HL-60 (cell line): ENCODE results near the gene RBBP8.
"Not testable (repeated sequence)": the region's sequence is repeated elsewhere in the genome, so short reads cannot be mapped to it uniquely, and the experiment has no call there.

Experiments
- DNase-seq, 2 experiments: peaks; one replicate each; pipeline ENCODE4 v3.0.0-alpha.2; 2010 to 2020; ENCODE audit warnings: low read depth in 1 of 2, low spot score in 1 of 2
- H3K27ac ChIP-seq: fragments of 250-450 bp; sonication (Bioruptor Pico); replicated peaks from 2 replicates; pipeline ENCODE4 v1.5.1; 2020; ENCODE audit warnings: mild to moderate bottlenecking, moderate library complexity
- H3K27me3 ChIP-seq: fragments of 250-450 bp; sonication (Bioruptor Pico); 2 replicates; pipeline ENCODE4 v1.5.1; 2021; ENCODE audit warnings: mild to moderate bottlenecking, moderate library complexity; ENCODE audit not compliant: insufficient read depth, poor library complexity, severe bottlenecking
- H3K4me3 ChIP-seq: replicated peaks from 2 replicates; pipeline ENCODE4 v1.5.1; 2011; ENCODE audit warnings: mild to moderate bottlenecking, control low read depth, low read length; ENCODE audit not compliant: insufficient read depth
- GABPA ChIP-seq: IDR thresholded peaks from 2 replicates; pipeline ENCODE4 v1.6.1; 2012; ENCODE audit warnings: low read depth
- POLR2AphosphoS5 ChIP-seq: IDR thresholded peaks from 2 replicates; pipeline ENCODE4 v1.6.1; 2012; ENCODE audit warnings: low read depth
- SPI1 ChIP-seq: IDR thresholded peaks from 2 replicates; pipeline ENCODE4 v1.6.1; 2012; ENCODE audit warnings: low read depth, mild to moderate bottlenecking, borderline replicate concordance
- TF ChIP-seq, protein P1 (sequence below): IDR thresholded peaks from 2 replicates; pipeline ENCODE4 v1.6.1; 2012; ENCODE audit warnings: low read depth; ENCODE audit not compliant: insufficient replicate concordance
- TF ChIP-seq, protein P2 (sequence below): IDR thresholded peaks from one replicate; pipeline ENCODE4 v1.5.1; 2011; ENCODE audit warnings: low read length, control low read depth, inconsistent platforms; ENCODE audit not compliant: insufficient read depth

RBBP8 gene

DNA sequence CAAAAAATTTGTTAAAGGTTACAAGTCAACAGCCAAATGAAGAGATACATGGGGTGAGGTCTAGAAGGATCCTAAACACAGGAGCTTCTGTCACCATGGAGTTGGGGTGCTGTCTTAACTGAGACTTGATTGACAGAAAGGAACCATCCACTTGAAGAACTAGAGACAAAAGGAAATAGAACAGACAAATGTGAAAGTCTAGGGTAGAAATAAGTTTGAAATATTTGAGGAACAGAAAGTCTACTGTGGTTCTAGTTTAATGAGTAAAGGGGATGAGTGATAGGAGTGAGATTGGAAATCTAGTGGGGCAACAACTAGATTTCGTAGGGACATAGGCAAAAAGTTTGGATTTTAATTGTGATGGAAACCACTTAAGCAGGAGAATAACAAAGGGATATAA is 18.7 kb downstream of the RBBP8 start:
- H3K27me3 ChIP-seq: no peaks in the 10 kb centered on the region
- TF ChIP-seq, protein P1, sequence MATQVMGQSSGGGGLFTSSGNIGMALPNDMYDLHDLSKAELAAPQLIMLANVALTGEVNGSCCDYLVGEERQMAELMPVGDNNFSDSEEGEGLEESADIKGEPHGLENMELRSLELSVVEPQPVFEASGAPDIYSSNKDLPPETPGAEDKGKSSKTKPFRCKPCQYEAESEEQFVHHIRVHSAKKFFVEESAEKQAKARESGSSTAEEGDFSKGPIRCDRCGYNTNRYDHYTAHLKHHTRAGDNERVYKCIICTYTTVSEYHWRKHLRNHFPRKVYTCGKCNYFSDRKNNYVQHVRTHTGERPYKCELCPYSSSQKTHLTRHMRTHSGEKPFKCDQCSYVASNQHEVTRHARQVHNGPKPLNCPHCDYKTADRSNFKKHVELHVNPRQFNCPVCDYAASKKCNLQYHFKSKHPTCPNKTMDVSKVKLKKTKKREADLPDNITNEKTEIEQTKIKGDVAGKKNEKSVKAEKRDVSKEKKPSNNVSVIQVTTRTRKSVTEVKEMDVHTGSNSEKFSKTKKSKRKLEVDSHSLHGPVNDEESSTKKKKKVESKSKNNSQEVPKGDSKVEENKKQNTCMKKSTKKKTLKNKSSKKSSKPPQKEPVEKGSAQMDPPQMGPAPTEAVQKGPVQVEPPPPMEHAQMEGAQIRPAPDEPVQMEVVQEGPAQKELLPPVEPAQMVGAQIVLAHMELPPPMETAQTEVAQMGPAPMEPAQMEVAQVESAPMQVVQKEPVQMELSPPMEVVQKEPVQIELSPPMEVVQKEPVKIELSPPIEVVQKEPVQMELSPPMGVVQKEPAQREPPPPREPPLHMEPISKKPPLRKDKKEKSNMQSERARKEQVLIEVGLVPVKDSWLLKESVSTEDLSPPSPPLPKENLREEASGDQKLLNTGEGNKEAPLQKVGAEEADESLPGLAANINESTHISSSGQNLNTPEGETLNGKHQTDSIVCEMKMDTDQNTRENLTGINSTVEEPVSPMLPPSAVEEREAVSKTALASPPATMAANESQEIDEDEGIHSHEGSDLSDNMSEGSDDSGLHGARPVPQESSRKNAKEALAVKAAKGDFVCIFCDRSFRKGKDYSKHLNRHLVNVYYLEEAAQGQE: no peak
- TF ChIP-seq, protein P2, sequence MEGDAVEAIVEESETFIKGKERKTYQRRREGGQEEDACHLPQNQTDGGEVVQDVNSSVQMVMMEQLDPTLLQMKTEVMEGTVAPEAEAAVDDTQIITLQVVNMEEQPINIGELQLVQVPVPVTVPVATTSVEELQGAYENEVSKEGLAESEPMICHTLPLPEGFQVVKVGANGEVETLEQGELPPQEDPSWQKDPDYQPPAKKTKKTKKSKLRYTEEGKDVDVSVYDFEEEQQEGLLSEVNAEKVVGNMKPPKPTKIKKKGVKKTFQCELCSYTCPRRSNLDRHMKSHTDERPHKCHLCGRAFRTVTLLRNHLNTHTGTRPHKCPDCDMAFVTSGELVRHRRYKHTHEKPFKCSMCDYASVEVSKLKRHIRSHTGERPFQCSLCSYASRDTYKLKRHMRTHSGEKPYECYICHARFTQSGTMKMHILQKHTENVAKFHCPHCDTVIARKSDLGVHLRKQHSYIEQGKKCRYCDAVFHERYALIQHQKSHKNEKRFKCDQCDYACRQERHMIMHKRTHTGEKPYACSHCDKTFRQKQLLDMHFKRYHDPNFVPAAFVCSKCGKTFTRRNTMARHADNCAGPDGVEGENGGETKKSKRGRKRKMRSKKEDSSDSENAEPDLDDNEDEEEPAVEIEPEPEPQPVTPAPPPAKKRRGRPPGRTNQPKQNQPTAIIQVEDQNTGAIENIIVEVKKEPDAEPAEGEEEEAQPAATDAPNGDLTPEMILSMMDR: no peak
- no peak overlapping the region for H3K27ac ChIP-seq
- no peak for DNase-seq
- H3K4me3 ChIP-seq: no peak overlapping the region

DNA sequence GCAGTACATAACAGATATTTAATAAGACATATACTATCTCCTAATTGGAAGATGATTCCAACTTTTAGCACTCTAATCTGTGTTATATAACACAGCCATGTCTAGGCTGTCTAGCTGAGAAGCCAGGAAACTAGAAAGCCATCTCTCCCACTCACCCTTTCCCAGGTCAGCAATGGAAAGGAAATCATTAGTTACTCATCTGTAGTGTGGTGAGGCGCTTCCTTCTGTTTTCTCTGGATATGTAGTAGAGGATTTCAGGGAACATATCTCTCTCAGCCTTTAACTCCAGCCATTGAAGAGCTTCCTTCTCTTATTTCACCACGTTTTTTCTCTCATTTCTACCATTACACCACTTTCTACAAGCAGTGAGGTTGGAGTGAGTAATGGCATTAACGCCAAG is 19.4 kb downstream of the RBBP8 start:
- no peak for DNase-seq
- peak overlapping the region; percentile 13; the same call in 1 of the 2 replicates for H3K27ac ChIP-seq
- TF ChIP-seq SPI1: no peak
- TF ChIP-seq POLR2AphosphoS5: no peak
- H3K4me3 ChIP-seq: no peak overlapping the region
- H3K27me3 ChIP-seq: no peaks in the 10 kb centered on the region

DNA sequence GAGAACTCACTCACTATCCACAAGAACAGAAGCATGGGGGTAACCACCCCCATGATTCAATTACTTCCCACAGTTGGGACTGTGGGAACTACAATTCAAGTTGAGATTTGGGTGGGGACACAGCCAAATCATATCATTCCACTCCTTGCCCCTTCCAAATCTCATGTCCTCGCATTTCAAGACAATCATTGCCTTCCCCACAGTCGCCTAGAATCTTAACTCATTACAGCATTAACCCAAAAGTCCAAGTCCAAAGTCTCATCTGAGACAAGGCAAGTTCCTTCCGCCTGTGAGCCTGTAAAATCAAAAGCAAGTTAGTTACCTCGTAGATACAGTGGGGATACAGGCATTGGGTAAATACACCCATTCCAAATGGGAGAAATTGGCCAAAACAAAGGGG is 20.9 kb downstream of the RBBP8 start:
- not testable (repeated sequence) for DNase-seq, H3K4me3 ChIP-seq, H3K27me3 ChIP-seq, H3K27ac ChIP-seq

DNA sequence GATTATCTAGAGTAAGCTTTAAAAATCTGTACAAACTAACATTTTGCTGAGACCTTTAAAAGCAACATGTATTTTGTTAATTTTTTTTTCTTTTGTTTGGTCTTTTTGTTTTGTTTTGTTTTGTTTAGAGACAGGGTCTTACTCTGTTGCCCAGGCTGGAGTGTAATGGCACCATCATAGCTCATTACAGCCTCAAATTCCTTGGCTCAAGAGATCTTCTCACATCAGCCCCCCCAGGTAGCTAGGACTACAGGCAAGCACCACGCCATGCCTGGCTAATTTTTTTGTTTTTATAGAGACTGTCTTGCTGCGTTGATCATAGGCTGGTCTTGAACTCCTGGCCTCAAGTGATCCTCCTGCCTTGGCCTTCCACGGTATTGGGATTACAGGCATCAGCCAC is 23.1 kb downstream of the RBBP8 start:
- no peak for DNase-seq
- no peaks in the 10 kb centered on the region for H3K27me3 ChIP-seq
- H3K27ac ChIP-seq: no peak overlapping the region
- H3K4me3 ChIP-seq: no peak overlapping the region
- no peak for TF ChIP-seq SPI1
- TF ChIP-seq, protein P1: no peak
- no peak for TF ChIP-seq POLR2AphosphoS5
- TF ChIP-seq, protein P2: no peak
- no peak for TF ChIP-seq GABPA

DNA sequence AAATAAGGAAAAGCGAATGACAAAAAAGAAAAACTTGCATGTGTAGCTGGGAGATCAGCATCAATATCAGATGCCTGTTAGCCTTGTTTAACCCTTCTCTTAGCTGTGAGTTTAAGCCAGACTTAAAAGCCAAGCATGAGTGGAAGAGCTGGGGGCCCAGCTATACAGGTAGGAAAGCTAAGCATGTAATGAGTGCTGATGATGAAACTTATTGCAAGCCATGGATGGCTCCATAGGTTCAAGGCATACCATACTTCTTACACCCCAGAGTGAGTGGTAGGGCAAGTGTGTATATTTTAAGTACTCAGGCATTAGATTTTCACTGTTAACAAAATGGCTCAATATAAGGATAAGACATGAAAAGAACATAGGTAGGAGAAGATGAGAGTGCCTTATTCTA is 28.0 kb downstream of the RBBP8 start:
- TF ChIP-seq SPI1 (no peak), POLR2AphosphoS5 (no peak), GABPA (no peak)
- TF ChIP-seq, protein P1: no peak
- TF ChIP-seq, protein P2: no peak
- no peaks in the 10 kb centered on the region for H3K27me3 ChIP-seq
- no peak overlapping the region for H3K4me3 ChIP-seq
- no peak overlapping the region for H3K27ac ChIP-seq
- no peak for DNase-seq
